Hepatocyte (in vitro differentiated cells): ENCODE data around the gene R3HDML. TPM values are rescaled to one million over a fixed set of nuclear protein-coding genes. Genes with fewer than 3 reads are reported as not detected.

ENCODE experiments used
- DNase-seq: peaks from one replicate; pipeline ENCODE4 v3.0.0-alpha.2; 2016; ENCODE audit warnings: low spot score
- H2AFZ ChIP-seq: fragments of 200-600 bp; sonication (generic); 2 replicates; pipeline ENCODE4 v1.6.0; 2016; ENCODE audit warnings: antibody characterized with exemption, mild to moderate bottlenecking
- H3K27ac ChIP-seq: fragments of 200-600 bp; sonication (generic); 2 replicates; pipeline ENCODE4 v1.5.1; 2016; ENCODE audit warnings: mild to moderate bottlenecking
- H3K27me3 ChIP-seq: fragments of 200-600 bp; sonication (generic); 2 replicates; pipeline ENCODE4 v1.6.1; 2016
- H3K36me3 ChIP-seq: fragments of 200-600 bp; sonication (generic); replicated peaks from 2 replicates; pipeline ENCODE4 v1.5.1; 2016; ENCODE audit warnings: low read depth; ENCODE audit not compliant: insufficient read depth
- H3K4me1 ChIP-seq: fragments of 200-600 bp; sonication (generic); 2 replicates; pipeline ENCODE4 v1.5.1; 2016; ENCODE audit warnings: mild to moderate bottlenecking, moderate library complexity; ENCODE audit not compliant: insufficient read depth
- H3K4me2 ChIP-seq: fragments of 200-600 bp; sonication (generic); 2 replicates; pipeline ENCODE4 v1.6.0; 2016
- H3K4me3 ChIP-seq: fragments of 200-600 bp; sonication (generic); 2 replicates; pipeline ENCODE4 v1.5.1; 2016; ENCODE audit warnings: mild to moderate bottlenecking
- H3K79me2 ChIP-seq: fragments of 200-600 bp; sonication (generic); 2 replicates; pipeline ENCODE4 v1.6.0; 2017; ENCODE audit warnings: mild to moderate bottlenecking
- H3K9me2 ChIP-seq: fragments of 200-600 bp; sonication (generic); replicated peaks from 2 replicates; pipeline ENCODE4 v1.6.0; 2017; ENCODE audit warnings: mild to moderate bottlenecking; ENCODE audit not compliant: insufficient read depth
- H3K9me3 ChIP-seq: fragments of 200-600 bp; sonication (generic); 2 replicates; pipeline ENCODE4 v1.5.1; 2016; ENCODE audit warnings: low read depth, mild to moderate bottlenecking
- H4K20me1 ChIP-seq: fragments of 200-600 bp; sonication (generic); 2 replicates; pipeline ENCODE4 v1.6.0; 2016; ENCODE audit warnings: mild to moderate bottlenecking; ENCODE audit not compliant: insufficient read depth, poor library complexity, severe bottlenecking
- EZH2 ChIP-seq: fragments of 200-600 bp; sonication (generic); IDR thresholded peaks from 2 replicates; pipeline ENCODE4 v1.6.1; 2016; ENCODE audit warnings: antibody characterized with exemption, mild to moderate bottlenecking, borderline replicate concordance
- EZH2phosphoT487 ChIP-seq: fragments of 200-600 bp; sonication (generic); IDR thresholded peaks from one replicate; pipeline ENCODE4 v1.6.1; 2018; ENCODE audit warnings: antibody characterized with exemption, mild to moderate bottlenecking, low read depth, moderate library complexity; ENCODE audit not compliant: unreplicated experiment, severe bottlenecking
- WGBS: methylation state at CpG from one replicate; pipeline ENCODE4 v1.1.6; 2016; ENCODE audit warnings: low lambda C conversion rate; ENCODE audit errors: missing lambda C conversion rate; 5-methylcytosine and 5-hydroxymethylcytosine counted together
- polyA plus RNA-seq: library from polyadenylated mRNA; unstranded; fragments of >200 nt; fragmentation: Nextera tagmentation; extraction: Ambion mirVana; gene quantifications from 2 replicates; pipeline ENCODE4 v1.2.1, GENCODE V29; 2016
- total RNA-seq: library from RNA; depleted of rRNA; stranded (reverse); fragments of >200 nt; gene quantifications from 2 replicates; pipeline ENCODE4 v1.2.3, GENCODE V29; 2014
- TF ChIP-seq, protein P1 (sequence below): fragments of 200-600 bp; sonication (generic); IDR thresholded peaks from 2 replicates; pipeline ENCODE4 v1.5.1; 2016; ENCODE audit warnings: antibody characterized with exemption, mild to moderate bottlenecking; ENCODE audit not compliant: poor library complexity

The R3HDML gene
- total and polyA plus RNA-seq, 2 experiments from 2014 or later, result 0.23 TPM; not detected in 1

DNA sequence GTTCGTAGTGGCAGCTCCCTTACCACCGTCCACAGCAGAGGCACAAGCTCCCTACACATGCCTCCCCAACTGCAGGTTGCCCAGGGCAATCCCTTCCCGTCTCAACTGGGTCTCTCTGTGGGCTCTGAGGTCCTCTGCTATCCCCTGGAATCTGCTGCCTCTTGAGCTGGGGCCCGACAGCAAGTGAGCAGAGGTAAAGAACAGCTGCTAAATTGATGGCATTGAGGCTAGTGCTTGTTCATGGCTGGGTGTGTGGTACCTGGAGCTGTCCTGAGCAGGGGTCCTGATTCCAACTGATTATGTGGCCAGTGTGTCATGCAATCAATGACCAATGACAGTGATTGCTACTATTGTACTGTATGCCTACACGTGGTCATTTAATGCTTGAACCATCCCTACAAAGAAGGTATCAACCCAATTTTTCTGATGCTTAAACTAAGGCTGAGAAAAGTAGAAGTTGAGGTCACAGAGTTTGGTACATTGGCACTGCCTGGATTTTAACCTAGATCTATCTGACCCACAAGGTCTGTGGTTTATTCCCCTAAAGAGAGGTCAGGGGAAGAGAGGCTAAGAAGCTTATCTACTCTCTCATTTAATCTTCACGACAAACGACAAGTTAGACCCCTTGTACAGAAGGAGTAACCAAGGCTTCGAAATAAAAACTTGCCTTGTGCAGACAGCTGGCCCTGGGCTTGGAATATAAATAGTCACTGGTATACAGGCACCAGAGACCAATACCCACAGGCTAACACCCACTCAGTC lies 59.7 kb downstream of the R3HDML start:
- Histone ChIP-seq H3K9me2 (no peaks in the 10 kb centered on the region), H3K4me1 (peaks cover 13% of the 10 kb centered on the region), H3K79me2 (peaks cover 64% of the 10 kb centered on the region), H3K27ac (no peak overlapping the region), H3K9me3 (no peaks in the 10 kb centered on the region), H2AFZ (no peak overlapping the region), H3K27me3 (no peaks in the 10 kb centered on the region), H4K20me1 (peaks cover 2% of the 10 kb centered on the region), H3K4me2 (no peak overlapping the region), H3K4me3 (no peak overlapping the region), H3K36me3 (no peaks in the 10 kb centered on the region)
- TF ChIP-seq EZH2 (no peak), EZH2phosphoT487 (no peak)
- TF ChIP-seq, protein P1, sequence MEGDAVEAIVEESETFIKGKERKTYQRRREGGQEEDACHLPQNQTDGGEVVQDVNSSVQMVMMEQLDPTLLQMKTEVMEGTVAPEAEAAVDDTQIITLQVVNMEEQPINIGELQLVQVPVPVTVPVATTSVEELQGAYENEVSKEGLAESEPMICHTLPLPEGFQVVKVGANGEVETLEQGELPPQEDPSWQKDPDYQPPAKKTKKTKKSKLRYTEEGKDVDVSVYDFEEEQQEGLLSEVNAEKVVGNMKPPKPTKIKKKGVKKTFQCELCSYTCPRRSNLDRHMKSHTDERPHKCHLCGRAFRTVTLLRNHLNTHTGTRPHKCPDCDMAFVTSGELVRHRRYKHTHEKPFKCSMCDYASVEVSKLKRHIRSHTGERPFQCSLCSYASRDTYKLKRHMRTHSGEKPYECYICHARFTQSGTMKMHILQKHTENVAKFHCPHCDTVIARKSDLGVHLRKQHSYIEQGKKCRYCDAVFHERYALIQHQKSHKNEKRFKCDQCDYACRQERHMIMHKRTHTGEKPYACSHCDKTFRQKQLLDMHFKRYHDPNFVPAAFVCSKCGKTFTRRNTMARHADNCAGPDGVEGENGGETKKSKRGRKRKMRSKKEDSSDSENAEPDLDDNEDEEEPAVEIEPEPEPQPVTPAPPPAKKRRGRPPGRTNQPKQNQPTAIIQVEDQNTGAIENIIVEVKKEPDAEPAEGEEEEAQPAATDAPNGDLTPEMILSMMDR, result no peak
- 71% methylated on average over 8 of the region's 8 CpGs for WGBS
- no peak for DNase-seq

DNA sequence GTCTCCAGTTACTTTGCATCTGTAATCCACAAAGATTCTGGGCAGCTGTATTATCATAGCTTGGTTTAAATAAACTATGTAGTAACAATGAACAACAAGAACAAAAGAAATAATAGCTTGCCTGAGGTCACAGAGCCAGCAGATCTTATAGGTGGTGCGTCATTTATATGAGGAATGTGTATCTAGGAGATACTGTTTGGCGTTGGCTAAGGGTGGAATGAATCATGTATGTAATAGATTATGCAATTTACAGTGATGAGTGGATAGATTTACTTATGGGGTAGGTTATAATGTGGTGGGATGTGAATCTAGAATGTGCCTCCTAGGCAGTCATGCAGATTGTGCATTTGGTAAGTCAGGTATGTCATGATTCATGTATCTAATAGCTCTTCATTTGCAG lies 61.5 kb downstream of the R3HDML start:
- 61% methylated on average over 2 of the region's 2 CpGs for WGBS
- TF ChIP-seq EZH2 (no peak), EZH2phosphoT487 (no peak)
- TF ChIP-seq, protein P1, result no peak
- H3K79me2 ChIP-seq, result peaks cover 67% of the 10 kb centered on the region

DNA sequence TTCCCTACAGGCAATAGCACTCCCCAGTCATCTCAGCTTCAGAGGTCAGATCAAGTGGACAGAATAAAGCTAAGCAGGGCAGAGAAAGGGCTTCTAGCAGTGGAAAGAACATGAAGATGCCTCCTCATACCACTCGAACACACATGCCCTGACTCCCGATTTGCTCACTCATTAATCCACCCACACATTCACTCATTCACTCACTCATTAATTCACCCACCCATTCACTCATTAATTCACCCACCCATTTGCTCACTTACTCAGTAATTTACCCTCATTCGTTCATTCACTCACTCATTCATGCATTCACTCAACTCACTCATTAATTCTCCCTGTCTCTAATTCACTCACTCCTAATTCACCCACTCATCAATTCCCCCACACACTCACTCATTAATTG lies 62.6 kb downstream of the R3HDML start:
- no peaks in the 10 kb centered on the region for H3K9me3 ChIP-seq
- TF ChIP-seq, protein P1, result no peak
- no peak for TF ChIP-seq EZH2
- no peak for TF ChIP-seq EZH2phosphoT487
- no peaks in the 10 kb centered on the region for H3K9me2 ChIP-seq
- no peak overlapping the region for H2AFZ ChIP-seq
- H4K20me1 ChIP-seq, result peaks cover 2% of the 10 kb centered on the region
- H3K79me2 ChIP-seq, result peaks cover 75% of the 10 kb centered on the region
- H3K4me3 ChIP-seq, result no peak overlapping the region
- no peaks in the 10 kb centered on the region for H3K36me3 ChIP-seq
- H3K4me2 ChIP-seq, result no peak overlapping the region
- DNase-seq, result no peak
- H3K27me3 ChIP-seq, result no peaks in the 10 kb centered on the region
- peak overlapping the region; percentile 97 for H3K27ac ChIP-seq
- WGBS, result 79% methylated on average over 3 of the region's 3 CpGs
- H3K4me1 ChIP-seq, result peaks cover 5% of the 10 kb centered on the region

More for the DNA sequence above, 61.5 kb downstream of the R3HDML start:
- H2AFZ ChIP-seq, result no peak overlapping the region
- H3K4me3 ChIP-seq, result no peak overlapping the region
- peaks cover 7% of the 10 kb centered on the region for H3K4me1 ChIP-seq
- no peak for DNase-seq
- no peak overlapping the region for H3K4me2 ChIP-seq
- H3K27ac ChIP-seq, result no peak overlapping the region
- peaks cover 2% of the 10 kb centered on the region for H4K20me1 ChIP-seq
- no peaks in the 10 kb centered on the region for H3K9me3 ChIP-seq
- no peaks in the 10 kb centered on the region for H3K27me3 ChIP-seq
- no peaks in the 10 kb centered on the region for H3K9me2 ChIP-seq
- no peaks in the 10 kb centered on the region for H3K36me3 ChIP-seq
